Measurements from ENCODE around the gene NLRP13. TPM values are rescaled to one million over a fixed set of nuclear protein-coding genes. Genes with fewer than 3 reads are reported as not detected.

NLRP13 gene
- total RNA-seq, 1 experiment from 2014 or later: not detected

DNA sequence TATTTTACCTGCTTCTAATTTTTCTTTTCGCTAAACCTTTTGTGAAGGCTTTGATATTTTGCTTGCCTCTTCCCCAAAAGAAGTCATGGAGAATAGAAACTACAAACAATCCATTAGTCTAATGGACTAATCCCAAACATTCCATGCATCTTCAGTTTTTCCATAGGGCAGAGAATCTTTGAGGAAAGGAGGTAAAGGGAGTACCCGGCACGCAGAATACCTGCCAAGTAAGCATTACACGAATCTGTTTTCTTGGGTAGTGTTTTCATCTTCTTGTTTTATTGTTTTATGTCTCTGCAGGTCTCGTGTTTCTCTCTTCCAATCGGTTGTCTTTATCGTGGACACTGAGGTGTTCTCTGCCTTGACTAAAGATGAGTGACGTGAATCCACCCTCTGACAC lies 15.4 kb upstream of the NLRP13 start, which contains the start of gene NLRP8:
NLRP8 (plus strand) TSS at position 301 of the 400 bp plus-strand sequence.
- DNase-seq (ENCODE audit: low read depth, low spot score): no peak
- Histone ChIP-seq H4K20me1 (ENCODE audit: insufficient read depth) (no peaks in the 10 kb centered on the region), H3K27ac (ENCODE audit: low read depth, low read length) (no peak within 1 kb of the TSS), H3K4me1 (ENCODE audit: control insufficient read depth in 1 of 2, insufficient read depth in 2 of 2, low read length in 2 of 2) (no peaks in the 10 kb centered on the region), H3K9ac (ENCODE audit: low read length) (no peak within 1 kb of the TSS), H2AFZ (ENCODE audit: low read depth, low read length, poor library complexity, severe bottlenecking) (no peak within 1 kb of the TSS), H3K4me2 (ENCODE audit: low read length) (no peak within 1 kb of the TSS), H3K36me3 (ENCODE audit: control insufficient read depth in 1 of 2, insufficient read depth in 2 of 2, low read length in 2 of 2) (no peaks in the 10 kb centered on the region), H3K9me2 (ENCODE audit: insufficient read depth) (no peaks in the 10 kb centered on the region), H3K79me2 (ENCODE audit: insufficient read depth, low read length) (no peaks in the 10 kb centered on the region), H3K27me3 (ENCODE audit: insufficient read depth, low read length) (no peaks in the 10 kb centered on the region), H3K4me3 (replicated peaks in 1 of 2; ENCODE audit: low read depth in 1 of 2, low read length in 2 of 2) (no peak within 1 kb of the TSS), H3K9me3 (ENCODE audit: control insufficient read depth in 1 of 2, insufficient read depth in 1 of 2, low read depth in 1 of 2, low read length in 2 of 2) (no peaks in the 10 kb centered on the region)
- ATAC-seq: no peak
- CTCF ChIA-PET: no interaction called here
- BruUV-seq (replicated peaks): no TSS peak
- POLR2A ChIA-PET: no interaction called here
- TF ChIP-seq RAD21 (IDR thresholded peaks at IDR 0.05; ENCODE audit: low read depth) (no peak), POLR2A (IDR thresholded peaks at IDR 0.05; ENCODE audit: borderline replicate concordance, extremely low read depth, insufficient read depth, insufficient read length) (no peak), MAX (IDR thresholded peaks at IDR 0.05) (no peak), EZH2 (IDR thresholded peaks at IDR 0.05) (no peak), FOSL1 (IDR thresholded peaks at IDR 0.05; ENCODE audit: low read depth) (no peak)
- TF ChIP-seq, protein P1, sequence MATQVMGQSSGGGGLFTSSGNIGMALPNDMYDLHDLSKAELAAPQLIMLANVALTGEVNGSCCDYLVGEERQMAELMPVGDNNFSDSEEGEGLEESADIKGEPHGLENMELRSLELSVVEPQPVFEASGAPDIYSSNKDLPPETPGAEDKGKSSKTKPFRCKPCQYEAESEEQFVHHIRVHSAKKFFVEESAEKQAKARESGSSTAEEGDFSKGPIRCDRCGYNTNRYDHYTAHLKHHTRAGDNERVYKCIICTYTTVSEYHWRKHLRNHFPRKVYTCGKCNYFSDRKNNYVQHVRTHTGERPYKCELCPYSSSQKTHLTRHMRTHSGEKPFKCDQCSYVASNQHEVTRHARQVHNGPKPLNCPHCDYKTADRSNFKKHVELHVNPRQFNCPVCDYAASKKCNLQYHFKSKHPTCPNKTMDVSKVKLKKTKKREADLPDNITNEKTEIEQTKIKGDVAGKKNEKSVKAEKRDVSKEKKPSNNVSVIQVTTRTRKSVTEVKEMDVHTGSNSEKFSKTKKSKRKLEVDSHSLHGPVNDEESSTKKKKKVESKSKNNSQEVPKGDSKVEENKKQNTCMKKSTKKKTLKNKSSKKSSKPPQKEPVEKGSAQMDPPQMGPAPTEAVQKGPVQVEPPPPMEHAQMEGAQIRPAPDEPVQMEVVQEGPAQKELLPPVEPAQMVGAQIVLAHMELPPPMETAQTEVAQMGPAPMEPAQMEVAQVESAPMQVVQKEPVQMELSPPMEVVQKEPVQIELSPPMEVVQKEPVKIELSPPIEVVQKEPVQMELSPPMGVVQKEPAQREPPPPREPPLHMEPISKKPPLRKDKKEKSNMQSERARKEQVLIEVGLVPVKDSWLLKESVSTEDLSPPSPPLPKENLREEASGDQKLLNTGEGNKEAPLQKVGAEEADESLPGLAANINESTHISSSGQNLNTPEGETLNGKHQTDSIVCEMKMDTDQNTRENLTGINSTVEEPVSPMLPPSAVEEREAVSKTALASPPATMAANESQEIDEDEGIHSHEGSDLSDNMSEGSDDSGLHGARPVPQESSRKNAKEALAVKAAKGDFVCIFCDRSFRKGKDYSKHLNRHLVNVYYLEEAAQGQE (IDR thresholded peaks at IDR 0.05; ENCODE audit: low read depth): no peak
- TF ChIP-seq, protein P2, sequence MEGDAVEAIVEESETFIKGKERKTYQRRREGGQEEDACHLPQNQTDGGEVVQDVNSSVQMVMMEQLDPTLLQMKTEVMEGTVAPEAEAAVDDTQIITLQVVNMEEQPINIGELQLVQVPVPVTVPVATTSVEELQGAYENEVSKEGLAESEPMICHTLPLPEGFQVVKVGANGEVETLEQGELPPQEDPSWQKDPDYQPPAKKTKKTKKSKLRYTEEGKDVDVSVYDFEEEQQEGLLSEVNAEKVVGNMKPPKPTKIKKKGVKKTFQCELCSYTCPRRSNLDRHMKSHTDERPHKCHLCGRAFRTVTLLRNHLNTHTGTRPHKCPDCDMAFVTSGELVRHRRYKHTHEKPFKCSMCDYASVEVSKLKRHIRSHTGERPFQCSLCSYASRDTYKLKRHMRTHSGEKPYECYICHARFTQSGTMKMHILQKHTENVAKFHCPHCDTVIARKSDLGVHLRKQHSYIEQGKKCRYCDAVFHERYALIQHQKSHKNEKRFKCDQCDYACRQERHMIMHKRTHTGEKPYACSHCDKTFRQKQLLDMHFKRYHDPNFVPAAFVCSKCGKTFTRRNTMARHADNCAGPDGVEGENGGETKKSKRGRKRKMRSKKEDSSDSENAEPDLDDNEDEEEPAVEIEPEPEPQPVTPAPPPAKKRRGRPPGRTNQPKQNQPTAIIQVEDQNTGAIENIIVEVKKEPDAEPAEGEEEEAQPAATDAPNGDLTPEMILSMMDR (IDR thresholded peaks at IDR 0.05 in 2 of 3, conservative IDR thresholded peaks at IDR 0.05 in 1 of 3; ENCODE audit: borderline replicate concordance in 1 of 3, insufficient read depth in 1 of 3, low read depth in 2 of 3, low read length in 2 of 3): no peak
- RAD21 ChIA-PET (ENCODE audit: low non-redundant PET in 1 of 2, low total read pairs in 2 of 2, uncharacterized antibody in 2 of 2, unreplicated experiment in 2 of 2): no interaction called here
- intact Hi-C loops (cut with micrococcal nuclease): loop anchor here (5.0 kb wide), 1 partner anchor 170 kb away; no protein-coding TSS in a partner anchor
